Smooth muscle cell (in vitro differentiated cells): ENCODE results near the gene NMRAL1. TPM values are rescaled to one million over a fixed set of nuclear protein-coding genes. Genes with fewer than 3 reads are reported as not detected.
A peak's percentile ranks its signal among the peaks of the same experiment; 100 is the strongest.

Experiments
- DNase-seq: peaks from one replicate; lab custom pipeline; 2025; ENCODE audit not compliant: unreplicated experiment; lab: John Stamatoyannopoulos, UW
- H2AFZ ChIP-seq: fragments of 200-600 bp; sonication (generic); 2 replicates; pipeline ENCODE4 v1.6.0; 2016; ENCODE audit warnings: antibody characterized with exemption, low read depth, mild to moderate bottlenecking
- H3F3A ChIP-seq: fragments of 200-600 bp; sonication (generic); 2 replicates; pipeline ENCODE4 v1.6.0; 2017; ENCODE audit warnings: antibody characterized with exemption, low read depth
- H3K27ac ChIP-seq: fragments of 200-600 bp; sonication (generic); 2 replicates; pipeline ENCODE4 v1.5.1; 2016; ENCODE audit warnings: low read depth, mild to moderate bottlenecking
- H3K27me3 ChIP-seq: fragments of 200-600 bp; sonication (generic); 2 replicates; pipeline ENCODE4 v1.6.1; 2016; ENCODE audit warnings: low read depth, mild to moderate bottlenecking
- H3K36me3 ChIP-seq: fragments of 200-600 bp; sonication (generic); 2 replicates; pipeline ENCODE4 v1.5.1; 2016; ENCODE audit warnings: low read depth
- H3K4me1 ChIP-seq: fragments of 200-600 bp; sonication (generic); 2 replicates; pipeline ENCODE4 v1.5.1; 2016; ENCODE audit warnings: low read depth
- H3K4me2 ChIP-seq: fragments of 200-600 bp; sonication (generic); 2 replicates; pipeline ENCODE4 v1.6.0; 2016; ENCODE audit warnings: mild to moderate bottlenecking
- H3K4me3 ChIP-seq: fragments of 200-600 bp; sonication (generic); 2 replicates; pipeline ENCODE4 v1.5.1; 2016; ENCODE audit warnings: mild to moderate bottlenecking
- H3K79me2 ChIP-seq: fragments of 200-600 bp; sonication (generic); 2 replicates; pipeline ENCODE4 v1.6.0; 2016; ENCODE audit warnings: low read depth, mild to moderate bottlenecking
- H3K9ac ChIP-seq: fragments of 200-600 bp; sonication (generic); 2 replicates; pipeline ENCODE4 v1.6.0; 2016; ENCODE audit warnings: low read depth
- H3K9me3 ChIP-seq: fragments of 200-600 bp; sonication (generic); replicated peaks from 2 replicates; pipeline ENCODE4 v1.5.1; 2016; ENCODE audit warnings: low read depth
- H4K20me1 ChIP-seq: fragments of 200-600 bp; sonication (generic); 2 replicates; pipeline ENCODE4 v1.6.0; 2016; ENCODE audit warnings: low read depth
- WGBS: methylation state at CpG from one replicate; pipeline ENCODE4 v1.1.7; 2016; ENCODE audit warnings: low lambda C conversion rate; 5-methylcytosine and 5-hydroxymethylcytosine counted together
- polyA plus RNA-seq: library from polyadenylated mRNA; unstranded; fragments of >200 nt; fragmentation: Nextera tagmentation; extraction: Ambion mirVana; gene quantifications from 2 replicates; pipeline ENCODE4 v1.2.1, GENCODE V29; 2016
- total RNA-seq: library from RNA; depleted of rRNA; stranded (reverse); fragments of >200 nt; gene quantifications from 2 replicates; pipeline ENCODE4 v1.2.3, GENCODE V29; 2014
- TF ChIP-seq, protein P1 (sequence below): fragments of 200-600 bp; sonication (generic); IDR thresholded peaks from 2 replicates; pipeline ENCODE4 v1.5.1; 2017; ENCODE audit warnings: borderline replicate concordance, mild to moderate bottlenecking, antibody characterized with exemption; ENCODE audit not compliant: insufficient read depth, poor library complexity, severe bottlenecking

Gene NMRAL1
- total and polyA plus RNA-seq, 2 experiments from 2014 or later = 27.1 to 51.8 TPM

DNA sequence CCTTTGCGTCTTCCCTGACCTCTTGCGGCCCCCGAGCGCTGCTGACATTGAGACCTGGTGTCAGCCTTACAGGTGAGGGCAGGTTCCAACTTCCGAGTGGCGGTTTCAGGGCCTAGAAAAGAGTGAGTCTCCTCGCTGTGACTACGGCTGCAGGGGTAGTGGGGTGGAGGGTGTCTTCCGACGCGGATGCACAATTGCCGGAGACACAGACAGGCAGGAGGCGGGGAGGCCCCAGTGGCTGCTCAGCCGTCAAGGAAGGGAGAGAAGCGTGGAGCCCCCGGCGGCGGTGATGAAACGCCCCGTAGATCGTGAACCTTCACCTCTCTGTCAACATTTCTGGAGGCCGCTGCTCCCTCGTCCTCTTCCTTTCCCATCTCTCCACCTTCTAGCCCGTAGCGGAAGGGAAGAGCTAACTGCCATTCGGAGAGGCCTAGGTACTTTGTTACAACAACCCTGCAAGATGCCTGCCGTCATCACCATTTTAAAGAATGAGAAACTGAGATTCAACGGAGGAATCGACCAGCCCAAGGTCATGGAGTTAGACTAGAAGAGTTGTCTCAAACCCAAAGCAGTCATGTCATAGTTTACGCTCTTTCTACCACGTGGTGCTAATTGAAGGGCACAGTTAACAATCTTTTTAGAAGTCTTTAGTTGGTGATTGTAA is 48.3 kb downstream of the NMRAL1 start:
- Histone ChIP-seq H2AFZ (peak overlapping the region; percentile 86), H3K9ac (peak overlapping the region; percentile 91), H4K20me1 (peaks cover 19% of the 10 kb centered on the region), H3K36me3 (no peaks in the 10 kb centered on the region), H3K4me1 (peaks cover 13% of the 10 kb centered on the region), H3K9me3 (no peaks in the 10 kb centered on the region), H3K27ac (peak overlapping the region; percentile 91), H3K79me2 (peaks cover 52% of the 10 kb centered on the region), H3K4me3 (peak overlapping the region; percentile 94), H3K27me3 (no peaks in the 10 kb centered on the region), H3F3A (no peaks in the 10 kb centered on the region), H3K4me2 (peak overlapping the region; percentile 90)
- TF ChIP-seq, protein P1, sequence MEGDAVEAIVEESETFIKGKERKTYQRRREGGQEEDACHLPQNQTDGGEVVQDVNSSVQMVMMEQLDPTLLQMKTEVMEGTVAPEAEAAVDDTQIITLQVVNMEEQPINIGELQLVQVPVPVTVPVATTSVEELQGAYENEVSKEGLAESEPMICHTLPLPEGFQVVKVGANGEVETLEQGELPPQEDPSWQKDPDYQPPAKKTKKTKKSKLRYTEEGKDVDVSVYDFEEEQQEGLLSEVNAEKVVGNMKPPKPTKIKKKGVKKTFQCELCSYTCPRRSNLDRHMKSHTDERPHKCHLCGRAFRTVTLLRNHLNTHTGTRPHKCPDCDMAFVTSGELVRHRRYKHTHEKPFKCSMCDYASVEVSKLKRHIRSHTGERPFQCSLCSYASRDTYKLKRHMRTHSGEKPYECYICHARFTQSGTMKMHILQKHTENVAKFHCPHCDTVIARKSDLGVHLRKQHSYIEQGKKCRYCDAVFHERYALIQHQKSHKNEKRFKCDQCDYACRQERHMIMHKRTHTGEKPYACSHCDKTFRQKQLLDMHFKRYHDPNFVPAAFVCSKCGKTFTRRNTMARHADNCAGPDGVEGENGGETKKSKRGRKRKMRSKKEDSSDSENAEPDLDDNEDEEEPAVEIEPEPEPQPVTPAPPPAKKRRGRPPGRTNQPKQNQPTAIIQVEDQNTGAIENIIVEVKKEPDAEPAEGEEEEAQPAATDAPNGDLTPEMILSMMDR = no peak
- no peak for DNase-seq
- WGBS = 4% methylated on average over 31 of the region's 31 CpGs

DNA sequence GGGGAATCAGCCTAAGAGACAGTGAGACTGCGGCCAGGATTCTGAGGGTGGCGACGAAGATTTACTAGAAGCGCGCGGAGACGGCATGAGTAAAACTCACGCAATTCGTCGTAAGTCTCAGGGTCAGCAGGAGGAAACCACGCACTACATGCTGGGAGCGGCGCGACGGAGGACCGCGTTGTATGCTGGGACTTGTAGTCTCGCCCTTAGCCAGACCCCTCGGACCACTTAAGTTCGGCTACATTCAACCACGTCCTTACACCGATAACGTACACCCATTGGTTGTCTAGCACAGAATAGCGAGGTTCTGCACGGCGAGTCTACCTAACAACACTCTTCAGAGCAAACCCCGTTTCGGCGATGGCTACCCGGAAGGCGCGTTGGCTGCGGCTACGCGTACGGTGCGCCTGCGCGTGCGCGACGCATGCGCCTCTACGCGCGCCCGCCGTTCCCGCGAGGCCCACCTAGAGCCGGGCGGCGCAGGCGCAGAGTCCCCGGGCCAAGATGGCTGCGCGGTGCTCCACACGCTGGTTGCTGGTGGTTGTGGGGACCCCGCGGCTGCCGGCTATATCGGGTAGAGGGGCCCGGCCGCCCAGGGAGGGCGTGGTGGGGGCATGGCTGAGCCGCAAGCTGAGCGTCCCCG is 48.9 kb downstream of the NMRAL1 start, which contains the start of gene DNAJA3:
DNAJA3 (plus strand) TSS at position 491 of the 643 bp plus-strand sequence; CDS start at position 505, 14 bp downstream.
- peak within 1 kb of the TSS; percentile 91 for H3K9ac ChIP-seq
- H2AFZ ChIP-seq = peak within 1 kb of the TSS; percentile 86
- H3K4me2 ChIP-seq = peak within 1 kb of the TSS; percentile 90
- H3K79me2 ChIP-seq = peaks cover 47% of the 10 kb centered on the region
- H3K36me3 ChIP-seq = no peaks in the 10 kb centered on the region
- H3K9me3 ChIP-seq = no peaks in the 10 kb centered on the region
- peaks cover 13% of the 10 kb centered on the region for H3K4me1 ChIP-seq
- DNase-seq = peak; percentile 99
- peaks cover 13% of the 10 kb centered on the region for H4K20me1 ChIP-seq
- H3K27ac ChIP-seq = peak within 1 kb of the TSS; percentile 91
- under 1% methylated on average over 68 of the region's 68 CpGs for WGBS
- H3K27me3 ChIP-seq = no peaks in the 10 kb centered on the region
- TF ChIP-seq, protein P1 = no peak
- no peaks in the 10 kb centered on the region for H3F3A ChIP-seq
- peak within 1 kb of the TSS; percentile 94 for H3K4me3 ChIP-seq

DNA sequence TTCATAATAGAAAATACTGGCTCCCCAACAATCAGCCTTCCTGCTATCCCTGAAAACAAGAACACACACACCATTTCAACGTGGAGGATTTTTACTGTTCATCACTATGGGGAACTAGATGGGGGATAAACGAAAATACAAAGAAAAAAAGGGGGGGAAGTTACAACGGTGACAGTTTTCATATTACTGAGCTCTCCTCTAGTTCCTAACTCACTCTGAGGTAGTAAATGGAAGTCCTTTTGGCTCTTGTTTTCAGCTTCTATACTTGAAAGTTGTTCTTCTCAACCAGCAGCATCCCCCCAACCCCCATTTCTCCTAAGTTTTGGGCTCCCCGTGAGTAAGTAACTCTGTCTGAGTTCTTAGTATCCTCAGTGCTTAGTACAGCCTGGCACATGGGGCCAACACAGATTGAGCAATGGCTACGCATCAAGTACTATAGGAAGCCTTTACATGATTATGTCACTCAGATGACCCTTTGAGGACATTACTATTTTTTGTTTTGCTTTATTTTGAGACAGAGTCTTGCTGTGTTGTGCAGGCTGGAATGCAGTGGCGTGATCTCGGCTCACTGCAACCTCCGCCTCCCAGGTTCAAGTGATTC is 53.8 kb downstream of the NMRAL1 start:
- Histone ChIP-seq H3K36me3 (no peaks in the 10 kb centered on the region), H3K9me3 (no peaks in the 10 kb centered on the region), H3K4me2 (no peak overlapping the region), H3K4me1 (peaks cover 4% of the 10 kb centered on the region), H3F3A (no peaks in the 10 kb centered on the region), H3K9ac (no peak overlapping the region), H3K79me2 (no peaks in the 10 kb centered on the region), H3K4me3 (no peak overlapping the region), H3K27me3 (no peaks in the 10 kb centered on the region), H4K20me1 (peaks cover under 1% of the 10 kb centered on the region), H2AFZ (no peak overlapping the region), H3K27ac (no peak overlapping the region)
- TF ChIP-seq, protein P1 = no peak
- 82% methylated on average over 8 of the region's 8 CpGs for WGBS
- DNase-seq = no peak
